K562 (cell line): Measurements from ENCODE around the gene GLB1L2. TPM values are rescaled to one million over a fixed set of nuclear protein-coding genes. Genes with fewer than 3 reads are reported as not detected.

Source experiments
- ATAC-seq: fragments of 200-7000 bp; cut with Tn5 transposase; 3 replicates; pipeline ENCODE4 v1.9.1; 2020; ENCODE audit warnings: moderate library complexity
- BruUV-seq: library from RNA; stranded (reverse); fragments of 400-500 nt; replicated peaks from 2 replicates; lab custom pipeline; 2021; lab: Mats Ljungman, UMichigan
- CTCF ChIA-PET: fragments of 300-600 bp; formaldehyde crosslinking; extraction: SDS; loops from one replicate; lab custom pipeline; 2021; ENCODE audit warnings: low intra/inter-chr PET ratio; lab: Yijun Ruan, JAX
- POLR2A ChIA-PET: fragments of 300-600, 350-650 bp; sonication (Branson Sonifier 250); formaldehyde crosslinking; extraction: SDS; loops from one replicate; lab custom pipeline; 2021; ENCODE audit warnings: antibody characterized with exemption, inconsistent platforms; lab: Yijun Ruan, JAX
- DNase-seq, 4 experiments: peaks; one replicate each; pipeline versions ENCODE4 v3.0.0 to v3.0.0-alpha.2; 2011 to 2018; ENCODE audit warnings: low spot score in 3 of 4, mixed read lengths in 3 of 4; ENCODE audit errors: extremely low read depth in 1 of 4
- FAIRE-seq: peaks from 2 replicates; lab custom pipeline; 2011; peaks lifted over from hg19 to GRCh38; lab: Jason Lieb, UNC
- H2AFZ ChIP-seq: 2 replicates; pipeline ENCODE4 v1.6.0; 2011; ENCODE audit warnings: low read depth, low read length, control low read depth, inconsistent platforms
- H3K27ac ChIP-seq: fragments of 200-600 bp; 3 replicates; pipeline ENCODE4 v1.8.0; 2011; ENCODE audit warnings: low read depth, mild to moderate bottlenecking, control low read depth, inconsistent platforms, low read length, moderate library complexity, mixed read lengths; ENCODE audit errors: extremely low read depth
- H3K27me3 ChIP-seq, 2 experiments: fragments of 300-600 bp in 1 of 2; 2 replicates in 1 of 2; 3 replicates in 1 of 2; pipeline versions ENCODE4 v1.6.0 to v1.8.0; 2011; ENCODE audit warnings: inconsistent platforms in 2 of 2, low read length in 2 of 2, mild to moderate bottlenecking in 1 of 2, mixed read lengths in 1 of 2, moderate library complexity in 1 of 2; ENCODE audit not compliant: control insufficient read depth in 2 of 2, insufficient read depth in 2 of 2
- H3K36me3 ChIP-seq: fragments of 300-600 bp; 3 replicates; pipeline ENCODE4 v1.8.0; 2011; ENCODE audit warnings: mild to moderate bottlenecking, low read length, inconsistent platforms; ENCODE audit not compliant: control insufficient read depth, insufficient read depth
- H3K4me1 ChIP-seq, 2 experiments: fragments of 200-600 bp in 1 of 2; replicated peaks in 1 of 2; 2 replicates in 1 of 2; 3 replicates in 1 of 2; pipeline versions ENCODE4 v1.5.1 to v1.8.0; 2011; ENCODE audit warnings: inconsistent platforms in 2 of 2, low read length in 2 of 2, mild to moderate bottlenecking in 1 of 2, mixed read lengths in 1 of 2, moderate library complexity in 1 of 2; ENCODE audit not compliant: control insufficient read depth in 2 of 2, insufficient read depth in 2 of 2
- H3K4me2 ChIP-seq: 2 replicates; pipeline ENCODE4 v1.6.1; 2011; ENCODE audit warnings: low read length, control low read depth, inconsistent platforms, mixed read lengths; ENCODE audit not compliant: insufficient read depth
- H3K4me3 ChIP-seq: fragments of 200-600 bp; sonication (generic), shearing (Covaris generic); 2 replicates; pipeline ENCODE4 v1.5.1; 2016; ENCODE audit warnings: control low read depth, inconsistent platforms
- H3K79me2 ChIP-seq: fragments of 200-600 bp; 3 replicates; pipeline ENCODE4 v1.8.0; 2011; ENCODE audit warnings: low read length, inconsistent platforms; ENCODE audit not compliant: control insufficient read depth, insufficient read depth
- H3K9ac ChIP-seq, 2 experiments: 2 replicates each; pipeline versions ENCODE4 v1.6.0 to v1.6.1; 2011; ENCODE audit warnings: low read depth in 2 of 2, low read length in 2 of 2, control low read depth in 1 of 2, inconsistent platforms in 1 of 2, mild to moderate bottlenecking in 1 of 2, mixed read lengths in 1 of 2; ENCODE audit not compliant: insufficient read depth in 1 of 2
- H3K9me1 ChIP-seq: one replicate; pipeline ENCODE4 v1.6.0; 2011; ENCODE audit warnings: inconsistent platforms, mild to moderate bottlenecking, low read length, moderate library complexity; ENCODE audit not compliant: control insufficient read depth, insufficient read depth
- H3K9me3 ChIP-seq: replicated peaks from 2 replicates; pipeline ENCODE4 v1.5.1; 2011; ENCODE audit warnings: low read depth, low read length, inconsistent platforms; ENCODE audit not compliant: control insufficient read depth, insufficient read depth
- H4K20me1 ChIP-seq: replicated peaks from 2 replicates; pipeline ENCODE4 v1.6.1; 2011; ENCODE audit warnings: low read length, inconsistent platforms, mixed read lengths; ENCODE audit not compliant: control insufficient read depth, insufficient read depth
- EP300 ChIP-seq: IDR thresholded peaks from 2 replicates; pipeline ENCODE4 v1.6.1; 2012; ENCODE audit warnings: low read length, improper control_type of control experiment
- HSF4 ChIP-seq: fragments of 250-450 bp; sonication (Bioruptor Pico); IDR thresholded peaks from 2 replicates; pipeline ENCODE4 v2.1.2; 2022; ENCODE audit warnings: mild to moderate bottlenecking, moderate library complexity, borderline replicate concordance
- ZC3H11A ChIP-seq: IDR thresholded peaks from 2 replicates; pipeline ENCODE4 v1.6.1; 2012; ENCODE audit warnings: low read depth, low read length, improper control_type of control experiment
- ZNF134 ChIP-seq: fragments of 250-450 bp; sonication (Bioruptor Pico); conservative IDR thresholded peaks from 2 replicates; pipeline ENCODE4 v1.4.0; 2020
- WGBS: fragments of 100-300 bp; shearing (Covaris generic); methylation state at CpG from one replicate; pipeline ENCODE4 v1.1.6; 2016; ENCODE audit warnings: low coverage, mixed read lengths; ENCODE audit not compliant: insufficient coverage; ENCODE audit errors: missing lambda C conversion rate; 5-methylcytosine and 5-hydroxymethylcytosine counted together
- in situ Hi-C: fragments of 300-500 bp; cut with MboI; formaldehyde crosslinking; loops from 4 replicates; pipeline ENCODE4 v1.15.0; 2018; ENCODE audit warnings: inconsistent platforms, mixed read lengths
- intact Hi-C: fragments of 100-400 bp; cut with micrococcal nuclease; formaldehyde crosslinking; loops from 2 replicates; pipeline ENCODE4 v1.14.2; 2022
- polyA plus RNA-seq, 8 experiments: library from polyadenylated mRNA; depleted of rRNA in 4 of 8; stranded (reverse) in 5 of 8; unstranded in 3 of 8; fragments of >200 nt; fragmentation: Nextera tagmentation in 2 of 8; fragmentation: Illumina TruSeq in 1 of 8; extraction: Ambion mirVana in 2 of 8; extraction: Trizol in 1 of 8; gene quantifications; 2 replicates each; pipeline versions ENCODE4 v1.2.1 to v1.2.3, GENCODE V29; 2011 to 2014; ENCODE audit warnings: inconsistent platforms in 1 of 8, missing spikeins in 1 of 8
- total RNA-seq, 7 experiments: library from RNA; depleted of rRNA in 6 of 7; stranded (reverse); fragments of >200 nt in 6 of 7; fragmentation: Illumina TruSeq in 2 of 7; extraction: Trizol in 2 of 7; gene quantifications; 2 replicates each; pipeline versions ENCODE4 v1.2.1 to v1.2.3, GENCODE V29; 2011 to 2021; ENCODE audit warnings: low replicate concordance in 1 of 7
- TF ChIP-seq, protein P1 (sequence below): fragments of 450-650 bp; IDR thresholded peaks from 2 replicates; pipeline ENCODE4 v1.6.1; 2016; ENCODE audit warnings: borderline replicate concordance
- TF ChIP-seq, protein P2 (sequence below), 2 experiments: fragments of 450-650 bp; conservative IDR thresholded peaks; 2 replicates each; pipeline ENCODE4 v1.6.1; 2017; ENCODE audit warnings: mild to moderate bottlenecking in 2 of 2, moderate library complexity in 2 of 2

GLB1L2 gene
- total and polyA plus RNA-seq, 9 of the 15 experiments (the other 6 are each of a cell fraction or from before 2014, with no cell fraction given) = 0.84 to 21.4 (median 13.8) TPM

DNA sequence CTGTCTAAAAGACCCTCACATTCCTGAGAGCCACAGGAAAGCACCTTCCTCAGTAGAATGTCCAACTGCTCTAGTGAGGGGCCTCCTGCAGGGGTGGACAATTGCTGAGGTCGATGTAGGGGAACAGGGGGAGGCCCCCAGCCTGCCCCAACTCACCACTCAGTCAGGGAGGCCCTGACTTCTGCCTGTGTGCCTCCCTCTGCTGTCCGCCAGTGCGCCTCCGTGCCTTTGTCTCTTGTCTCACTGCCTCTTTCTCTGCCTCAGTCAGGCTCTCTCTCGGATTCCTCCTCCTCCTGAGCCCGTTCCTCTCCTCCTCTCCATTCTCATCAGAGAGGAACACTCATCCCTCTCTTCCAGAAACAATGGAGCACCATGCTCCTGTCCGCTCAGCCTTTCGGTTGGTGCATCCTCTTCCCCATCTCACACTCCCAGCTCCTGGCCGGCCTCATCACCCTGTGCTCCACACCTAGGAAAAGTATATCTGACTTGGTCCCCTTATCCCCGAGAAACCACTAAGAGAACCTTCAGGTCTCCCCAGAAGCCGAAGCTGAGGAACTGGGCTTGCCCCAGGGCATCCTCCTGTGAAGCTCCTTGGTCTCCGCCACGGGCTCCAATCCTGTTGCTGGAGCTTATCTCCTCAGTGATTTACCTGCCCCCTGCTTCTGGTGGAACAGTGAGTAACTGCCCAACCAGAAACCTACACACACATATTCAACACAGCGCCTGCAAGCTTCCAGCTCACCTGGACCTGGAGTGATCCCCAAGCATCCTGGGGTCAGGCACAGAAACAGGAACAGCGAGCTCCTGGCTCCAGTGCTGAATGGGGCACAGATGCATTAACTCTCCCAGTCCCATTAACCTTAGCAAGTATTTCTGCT lies 78.0 kb downstream of the GLB1L2 start:
- BruUV-seq = no TSS peak
- Histone ChIP-seq H3K27ac (no peak overlapping the region), H3K9me1 (no peaks in the 10 kb centered on the region), H3K9ac (no peak overlapping the region), H3K9me3 (no peaks in the 10 kb centered on the region), H4K20me1 (peaks cover 7% of the 10 kb centered on the region), H3K4me2 (no peak overlapping the region), H3K4me3 (no peak overlapping the region), H3K36me3 (no peaks in the 10 kb centered on the region), H3K27me3 (peaks cover 15 to 49% of the 10 kb centered on the region in 2 experiments), H3K4me1 (peaks cover 0 to 9% of the 10 kb centered on the region in 2 experiments; a peak in 1 of 5 replicates), H3K79me2 (no peaks in the 10 kb centered on the region), H2AFZ (no peak overlapping the region)
- intact Hi-C loops = no loop called here
- CTCF ChIA-PET = no interaction called here
- no peak for DNase-seq
- 2% methylated on average over 13 of the region's 15 CpGs for WGBS
- no peak for TF ChIP-seq ZNF134 (CRISPR knock-in tag)
- TF ChIP-seq HSF4 (CRISPR knock-in tag) = no peak
- no peak for TF ChIP-seq ZC3H11A
- no peak for TF ChIP-seq EP300
- TF ChIP-seq, protein P1, sequence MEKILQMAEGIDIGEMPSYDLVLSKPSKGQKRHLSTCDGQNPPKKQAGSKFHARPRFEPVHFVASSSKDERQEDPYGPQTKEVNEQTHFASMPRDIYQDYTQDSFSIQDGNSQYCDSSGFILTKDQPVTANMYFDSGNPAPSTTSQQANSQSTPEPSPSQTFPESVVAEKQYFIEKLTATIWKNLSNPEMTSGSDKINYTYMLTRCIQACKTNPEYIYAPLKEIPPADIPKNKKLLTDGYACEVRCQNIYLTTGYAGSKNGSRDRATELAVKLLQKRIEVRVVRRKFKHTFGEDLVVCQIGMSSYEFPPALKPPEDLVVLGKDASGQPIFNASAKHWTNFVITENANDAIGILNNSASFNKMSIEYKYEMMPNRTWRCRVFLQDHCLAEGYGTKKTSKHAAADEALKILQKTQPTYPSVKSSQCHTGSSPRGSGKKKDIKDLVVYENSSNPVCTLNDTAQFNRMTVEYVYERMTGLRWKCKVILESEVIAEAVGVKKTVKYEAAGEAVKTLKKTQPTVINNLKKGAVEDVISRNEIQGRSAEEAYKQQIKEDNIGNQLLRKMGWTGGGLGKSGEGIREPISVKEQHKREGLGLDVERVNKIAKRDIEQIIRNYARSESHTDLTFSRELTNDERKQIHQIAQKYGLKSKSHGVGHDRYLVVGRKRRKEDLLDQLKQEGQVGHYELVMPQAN = no peak
- TF ChIP-seq, protein P2, sequence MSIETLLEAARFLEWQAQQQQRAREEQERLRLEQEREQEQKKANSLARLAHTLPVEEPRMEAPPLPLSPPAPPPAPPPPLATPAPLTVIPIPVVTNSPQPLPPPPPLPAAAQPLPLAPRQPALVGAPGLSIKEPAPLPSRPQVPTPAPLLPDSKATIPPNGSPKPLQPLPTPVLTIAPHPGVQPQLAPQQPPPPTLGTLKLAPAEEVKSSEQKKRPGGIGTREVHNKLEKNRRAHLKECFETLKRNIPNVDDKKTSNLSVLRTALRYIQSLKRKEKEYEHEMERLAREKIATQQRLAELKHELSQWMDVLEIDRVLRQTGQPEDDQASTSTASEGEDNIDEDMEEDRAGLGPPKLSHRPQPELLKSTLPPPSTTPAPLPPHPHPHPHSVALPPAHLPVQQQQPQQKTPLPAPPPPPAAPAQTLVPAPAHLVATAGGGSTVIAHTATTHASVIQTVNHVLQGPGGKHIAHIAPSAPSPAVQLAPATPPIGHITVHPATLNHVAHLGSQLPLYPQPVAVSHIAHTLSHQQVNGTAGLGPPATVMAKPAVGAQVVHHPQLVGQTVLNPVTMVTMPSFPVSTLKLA (conservative IDR thresholded peaks at IDR 0.05) = no peak
- POLR2A ChIA-PET = no interaction called here
- no peak for FAIRE-seq
- in situ Hi-C loops = no loop called here
- no peak for ATAC-seq
